ENCODE data around the gene GCDH.

The GCDH gene

DNA sequence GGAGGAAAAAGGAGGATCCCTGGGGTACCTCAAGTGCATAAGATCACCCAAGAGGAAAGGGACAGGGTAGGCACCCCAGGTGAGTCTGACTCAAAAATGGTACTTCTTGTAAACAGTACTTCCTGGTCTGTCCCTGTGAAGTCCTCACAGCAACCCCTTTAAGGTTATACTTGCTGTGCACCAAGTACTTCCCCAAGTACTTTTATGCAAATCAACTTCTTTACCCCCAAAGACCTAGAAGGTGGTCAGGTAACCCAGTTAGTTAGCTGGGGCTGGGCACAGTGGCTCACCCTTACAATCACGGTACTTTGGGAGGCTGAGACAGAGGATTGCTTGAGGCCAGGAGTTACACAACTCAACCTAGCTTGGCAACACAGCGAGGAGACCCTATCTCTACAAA is 49.9 kb downstream of the GCDH start:
- DNase-seq, result no peak

DNA sequence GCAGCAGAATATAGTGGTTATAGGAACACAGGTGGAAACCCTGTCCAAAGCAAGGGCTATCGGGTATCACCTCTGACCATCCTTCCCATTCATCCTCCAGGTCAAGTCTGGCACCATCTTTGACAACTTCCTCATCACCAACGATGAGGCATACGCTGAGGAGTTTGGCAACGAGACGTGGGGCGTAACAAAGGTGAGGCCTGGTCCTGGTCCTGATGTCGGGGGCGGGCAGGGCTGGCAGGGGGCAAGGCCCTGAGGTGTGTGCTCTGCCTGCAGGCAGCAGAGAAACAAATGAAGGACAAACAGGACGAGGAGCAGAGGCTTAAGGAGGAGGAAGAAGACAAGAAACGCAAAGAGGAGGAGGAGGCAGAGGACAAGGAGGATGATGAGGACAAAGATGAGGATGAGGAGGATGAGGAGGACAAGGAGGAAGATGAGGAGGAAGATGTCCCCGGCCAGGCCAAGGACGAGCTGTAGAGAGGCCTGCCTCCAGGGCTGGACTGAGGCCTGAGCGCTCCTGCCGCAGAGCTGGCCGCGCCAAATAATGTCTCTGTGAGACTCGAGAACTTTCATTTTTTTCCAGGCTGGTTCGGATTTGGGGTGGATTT is 52.6 kb downstream of the GCDH start:
- no peak for DNase-seq

DNA sequence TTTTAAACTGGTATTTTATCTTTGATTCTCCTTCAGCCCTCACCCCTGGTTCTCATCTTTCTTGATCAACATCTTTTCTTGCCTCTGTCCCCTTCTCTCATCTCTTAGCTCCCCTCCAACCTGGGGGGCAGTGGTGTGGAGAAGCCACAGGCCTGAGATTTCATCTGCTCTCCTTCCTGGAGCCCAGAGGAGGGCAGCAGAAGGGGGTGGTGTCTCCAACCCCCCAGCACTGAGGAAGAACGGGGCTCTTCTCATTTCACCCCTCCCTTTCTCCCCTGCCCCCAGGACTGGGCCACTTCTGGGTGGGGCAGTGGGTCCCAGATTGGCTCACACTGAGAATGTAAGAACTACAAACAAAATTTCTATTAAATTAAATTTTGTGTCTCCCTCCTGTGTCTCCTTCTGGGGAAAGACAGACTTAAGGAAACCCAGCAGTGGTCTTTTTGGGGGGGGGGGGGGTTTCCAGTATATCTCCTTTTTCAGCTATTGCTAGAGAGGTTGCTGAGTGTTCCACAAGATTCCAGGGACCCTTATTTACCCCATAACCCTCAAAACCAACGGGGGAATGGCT is 53.2 kb downstream of the GCDH start:
- DNase-seq, result no peak

DNA sequence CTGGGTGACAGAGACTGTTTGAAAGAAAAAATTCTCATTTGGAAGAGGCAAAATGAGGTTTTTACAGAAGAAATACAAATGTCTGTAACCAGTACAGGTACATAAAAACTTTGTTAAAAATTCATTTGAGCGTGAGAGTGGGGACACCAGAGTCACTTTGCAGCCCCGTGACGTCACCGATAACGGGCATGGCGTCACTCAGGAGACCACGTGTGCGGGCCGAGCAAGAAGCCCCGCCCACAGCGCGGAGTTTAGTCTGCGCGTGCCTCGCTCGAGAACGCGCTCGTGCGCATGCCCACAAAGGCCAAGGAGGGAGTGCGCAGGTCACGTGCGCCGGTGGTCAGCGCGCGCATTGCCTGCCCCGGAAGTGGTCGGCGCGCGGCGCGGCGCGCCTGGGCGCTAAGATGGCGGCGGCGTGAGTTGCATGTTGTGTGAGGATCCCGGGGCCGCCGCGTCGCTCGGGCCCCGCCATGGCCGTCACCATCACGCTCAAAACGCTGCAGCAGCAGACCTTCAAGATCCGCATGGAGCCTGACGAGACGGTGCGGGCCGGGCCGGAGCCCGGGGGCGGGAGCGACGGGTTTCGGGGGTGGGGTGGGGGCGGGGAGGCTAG is 54.6 kb downstream of the GCDH start, which contains the start of gene RAD23A:
Gene RAD23A, plus strand, starts transcription at position 384 of the 613 bp plus-strand sequence. Its CDS starts 87 bp downstream, at position 471.
- peak; percentile 99 for DNase-seq

DNA sequence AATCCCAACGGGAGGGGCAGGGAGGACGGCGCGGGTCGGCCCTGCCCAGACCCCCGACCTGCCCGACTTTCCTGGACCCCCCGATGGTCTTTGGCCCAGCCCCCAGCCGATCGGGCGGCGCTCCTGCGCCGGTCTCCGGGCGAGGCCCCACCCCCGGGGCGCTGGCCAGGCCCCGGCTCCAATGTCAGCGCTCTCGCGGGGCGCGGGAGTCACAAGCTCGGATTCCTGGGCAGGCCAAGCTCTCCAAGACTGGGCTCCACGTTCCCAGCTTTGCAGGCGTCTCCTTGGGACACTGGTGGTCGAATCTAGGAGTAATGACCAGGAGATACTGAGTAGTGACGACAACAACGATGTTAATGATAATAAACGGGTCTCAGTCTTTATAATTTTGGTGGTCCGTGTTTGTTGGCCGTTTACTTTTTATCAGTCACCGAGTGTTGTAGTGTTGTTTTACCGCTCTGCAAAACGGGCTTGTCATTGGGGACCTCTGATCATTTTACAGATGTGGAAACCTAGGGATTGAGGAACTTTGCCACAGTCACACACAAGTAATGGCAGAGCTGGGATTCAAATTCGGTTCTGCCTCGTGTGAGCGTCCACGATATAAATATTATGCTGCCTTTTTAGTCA is 55.2 kb downstream of the GCDH start:
- peak; percentile 80 for DNase-seq

DNA sequence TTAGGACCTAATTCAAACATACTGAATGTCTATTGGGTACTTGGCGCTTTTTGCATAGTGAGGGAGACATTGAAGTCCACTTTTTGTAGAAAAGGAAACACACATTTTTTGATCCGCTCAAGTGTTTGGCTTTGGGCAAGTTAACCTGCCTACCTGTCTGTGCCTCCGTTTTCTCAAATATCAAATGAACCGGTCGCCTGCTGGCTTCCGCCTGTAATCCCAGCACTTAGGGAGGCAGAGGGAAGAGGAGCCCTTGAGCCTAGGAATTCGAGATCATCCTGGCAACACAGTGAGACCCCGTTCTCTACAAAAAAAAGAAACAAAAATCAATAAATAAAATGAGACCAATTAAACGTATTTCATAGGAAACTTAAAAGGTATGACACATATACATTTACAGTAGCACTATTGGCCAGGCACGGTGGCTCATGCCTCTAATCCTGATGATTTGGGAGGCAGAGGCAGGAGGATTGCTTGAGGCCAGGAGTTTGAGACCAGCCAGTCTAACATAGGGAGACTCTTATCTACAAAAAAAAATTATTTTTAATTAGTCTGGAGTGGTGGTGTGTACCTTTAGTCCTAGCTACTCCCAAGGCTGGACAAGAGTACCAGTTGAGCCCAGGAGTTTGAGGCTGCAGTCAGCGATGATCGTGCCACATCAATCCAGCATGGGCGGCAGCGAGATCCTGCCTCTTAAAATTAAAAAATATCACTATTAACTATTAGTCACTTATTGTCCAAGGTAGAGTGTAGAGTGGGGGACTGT is 56.0 kb downstream of the GCDH start:
- DNase-seq, result no peak

DNA sequence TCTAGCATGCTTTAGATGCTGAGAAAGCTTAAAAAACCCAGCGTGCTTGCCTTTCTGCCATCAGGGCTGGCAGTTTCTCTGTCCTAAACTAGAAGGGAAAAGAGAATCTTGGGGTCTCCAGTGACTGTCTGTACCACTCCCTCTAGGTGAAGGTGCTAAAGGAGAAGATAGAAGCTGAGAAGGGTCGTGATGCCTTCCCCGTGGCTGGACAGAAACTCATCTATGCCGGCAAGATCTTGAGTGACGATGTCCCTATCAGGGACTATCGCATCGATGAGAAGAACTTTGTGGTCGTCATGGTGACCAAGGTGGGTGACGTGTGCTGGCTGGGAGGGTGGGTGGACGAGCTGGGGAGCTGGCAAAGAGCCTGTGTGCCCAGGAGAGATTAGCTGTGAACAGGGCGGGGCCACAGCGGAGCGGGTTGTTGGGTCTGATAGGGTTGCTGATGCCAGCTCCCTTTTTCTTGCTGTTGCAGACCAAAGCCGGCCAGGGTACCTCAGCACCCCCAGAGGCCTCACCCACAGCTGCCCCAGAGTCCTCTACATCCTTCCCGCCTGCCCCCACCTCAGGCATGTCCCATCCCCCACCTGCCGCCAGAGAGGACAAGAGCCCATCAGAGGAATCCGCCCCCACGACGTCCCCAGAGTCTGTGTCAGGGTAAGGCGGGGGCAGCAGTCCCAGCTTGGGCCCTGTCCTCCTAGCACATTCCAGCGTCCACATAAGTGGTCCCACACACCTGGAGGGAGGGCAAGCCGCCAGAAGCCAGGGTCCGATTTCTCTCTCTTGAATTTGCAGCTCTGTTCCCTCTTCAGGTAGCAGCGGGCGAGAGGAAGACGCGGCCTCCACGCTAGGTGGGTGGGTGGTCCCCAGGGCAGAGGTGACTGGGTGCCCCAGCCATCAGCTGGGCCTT is 57.0 kb downstream of the GCDH start:
- DNase-seq, result no peak

DNA sequence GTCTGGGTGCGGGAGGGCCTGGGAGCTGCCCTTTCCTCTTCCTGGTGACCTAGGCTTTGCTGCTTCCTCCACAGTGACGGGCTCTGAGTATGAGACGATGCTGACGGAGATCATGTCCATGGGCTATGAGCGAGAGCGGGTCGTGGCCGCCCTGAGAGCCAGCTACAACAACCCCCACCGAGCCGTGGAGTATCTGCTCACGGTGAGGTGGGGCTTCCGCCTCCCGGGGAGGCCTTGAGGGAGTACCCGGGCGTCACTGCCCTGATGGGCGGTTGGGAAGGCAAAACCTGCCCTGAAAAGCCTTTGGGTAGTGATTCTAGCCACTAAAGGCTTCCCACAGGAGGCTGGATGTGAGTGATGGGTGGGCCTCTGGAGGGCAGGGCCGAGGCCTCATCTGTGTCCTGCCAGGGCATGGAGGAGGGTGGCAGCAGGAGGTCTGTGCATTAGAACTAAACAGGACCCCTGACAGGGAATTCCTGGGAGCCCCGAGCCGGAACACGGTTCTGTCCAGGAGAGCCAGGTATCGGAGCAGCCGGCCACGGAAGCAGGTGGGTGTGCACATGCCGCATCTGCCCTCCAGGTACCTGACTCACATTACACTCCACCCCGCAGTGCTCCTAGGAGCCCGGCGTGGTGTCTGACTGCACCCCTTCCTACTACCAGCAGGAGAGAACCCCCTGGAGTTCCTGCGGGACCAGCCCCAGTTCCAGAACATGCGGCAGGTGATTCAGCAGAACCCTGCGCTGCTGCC is 57.8 kb downstream of the GCDH start:
- DNase-seq, result no peak

Measured in fibroblast of skin of abdomen (primary cell).